Neural progenitor cell (in vitro differentiated cells): ENCODE data around the gene PLK2.

Experiments
- EZH2 ChIP-seq: fragments of 200-600 bp; sonication (generic); IDR thresholded peaks from 2 replicates; pipeline ENCODE4 v1.6.1; 2017; ENCODE audit warnings: antibody characterized with exemption, mild to moderate bottlenecking, moderate library complexity
- TF ChIP-seq, protein P1 (sequence below): fragments of 200-600 bp; sonication (generic); IDR thresholded peaks from 2 replicates; pipeline ENCODE4 v1.5.1; 2017; ENCODE audit warnings: antibody characterized with exemption, mild to moderate bottlenecking

DNA sequence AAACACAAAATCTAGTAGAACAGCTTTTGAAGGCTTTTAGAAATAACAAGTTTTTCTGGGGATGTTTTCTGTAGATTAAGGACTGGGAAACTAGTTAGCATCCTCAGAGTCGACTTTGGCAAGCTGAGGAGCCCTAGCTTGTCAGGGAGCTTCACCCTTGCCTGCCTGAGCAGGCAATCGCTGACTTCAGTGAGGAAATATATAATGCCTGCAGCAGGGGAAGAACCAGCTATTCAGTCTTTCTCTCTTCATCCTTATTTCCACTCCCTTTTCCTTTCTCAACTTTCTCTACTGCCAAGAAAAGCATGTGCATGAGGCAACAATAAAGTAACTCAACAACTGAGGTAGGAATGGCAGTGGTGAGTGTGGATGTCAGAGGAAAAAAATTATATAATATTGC lies 54.7 kb downstream of the PLK2 start:
- TF ChIP-seq, protein P1, sequence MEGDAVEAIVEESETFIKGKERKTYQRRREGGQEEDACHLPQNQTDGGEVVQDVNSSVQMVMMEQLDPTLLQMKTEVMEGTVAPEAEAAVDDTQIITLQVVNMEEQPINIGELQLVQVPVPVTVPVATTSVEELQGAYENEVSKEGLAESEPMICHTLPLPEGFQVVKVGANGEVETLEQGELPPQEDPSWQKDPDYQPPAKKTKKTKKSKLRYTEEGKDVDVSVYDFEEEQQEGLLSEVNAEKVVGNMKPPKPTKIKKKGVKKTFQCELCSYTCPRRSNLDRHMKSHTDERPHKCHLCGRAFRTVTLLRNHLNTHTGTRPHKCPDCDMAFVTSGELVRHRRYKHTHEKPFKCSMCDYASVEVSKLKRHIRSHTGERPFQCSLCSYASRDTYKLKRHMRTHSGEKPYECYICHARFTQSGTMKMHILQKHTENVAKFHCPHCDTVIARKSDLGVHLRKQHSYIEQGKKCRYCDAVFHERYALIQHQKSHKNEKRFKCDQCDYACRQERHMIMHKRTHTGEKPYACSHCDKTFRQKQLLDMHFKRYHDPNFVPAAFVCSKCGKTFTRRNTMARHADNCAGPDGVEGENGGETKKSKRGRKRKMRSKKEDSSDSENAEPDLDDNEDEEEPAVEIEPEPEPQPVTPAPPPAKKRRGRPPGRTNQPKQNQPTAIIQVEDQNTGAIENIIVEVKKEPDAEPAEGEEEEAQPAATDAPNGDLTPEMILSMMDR = no peak
- TF ChIP-seq EZH2 = no peak
